Activated CD4-positive, alpha-beta T cell treated with anti-CD3 and anti-CD28 coated beads, Interleukin-2, amount 50 U/mL, for 4 hours (primary cell): ENCODE data around the gene CMIP.
"Not testable (repeated sequence)": the region's sequence is repeated elsewhere in the genome, so short reads cannot be mapped to it uniquely, and the experiment has no call there.

Experiments
- DNase-seq, 2 experiments: peaks; one replicate each; pipeline ENCODE4 v3.0.0-alpha.2; 2020

The CMIP gene

DNA sequence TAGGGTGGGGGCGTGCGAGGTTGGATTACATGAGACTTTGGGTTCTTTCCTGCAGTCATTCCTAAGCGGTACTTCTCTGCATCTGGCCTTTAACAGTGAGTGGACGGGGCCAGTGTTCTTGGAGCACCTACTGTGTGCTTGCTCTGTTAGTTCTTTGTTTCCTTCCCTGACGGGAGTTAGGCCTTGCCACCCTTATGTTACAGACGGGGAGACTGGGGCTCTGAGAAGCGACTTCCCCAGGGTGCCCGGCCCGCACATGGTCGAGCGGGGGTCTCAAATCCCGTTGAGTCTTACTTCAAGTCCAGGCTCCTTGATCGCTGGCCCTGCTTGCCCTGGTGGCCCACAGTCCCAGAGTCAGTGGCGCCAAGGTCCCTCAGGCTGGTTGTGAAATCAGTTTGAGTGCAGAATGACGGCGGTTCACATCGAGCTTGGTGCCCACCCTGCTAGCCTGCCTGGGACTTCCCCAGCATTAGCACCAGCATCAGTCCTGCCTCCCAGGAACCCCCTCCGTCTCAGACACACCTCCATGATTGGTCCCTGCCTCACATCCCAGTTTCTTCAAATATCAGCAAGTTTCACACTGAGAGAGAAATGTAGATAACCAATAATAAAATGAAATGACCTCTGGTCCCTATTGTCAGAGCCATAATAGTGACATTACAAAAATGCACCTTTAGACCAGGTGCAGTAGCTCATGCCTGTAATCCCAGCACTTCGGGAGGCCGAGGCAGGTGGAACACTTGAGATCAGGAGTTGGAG lies 128.0 kb downstream of the CMIP start:
- DNase-seq, result no peak

DNA sequence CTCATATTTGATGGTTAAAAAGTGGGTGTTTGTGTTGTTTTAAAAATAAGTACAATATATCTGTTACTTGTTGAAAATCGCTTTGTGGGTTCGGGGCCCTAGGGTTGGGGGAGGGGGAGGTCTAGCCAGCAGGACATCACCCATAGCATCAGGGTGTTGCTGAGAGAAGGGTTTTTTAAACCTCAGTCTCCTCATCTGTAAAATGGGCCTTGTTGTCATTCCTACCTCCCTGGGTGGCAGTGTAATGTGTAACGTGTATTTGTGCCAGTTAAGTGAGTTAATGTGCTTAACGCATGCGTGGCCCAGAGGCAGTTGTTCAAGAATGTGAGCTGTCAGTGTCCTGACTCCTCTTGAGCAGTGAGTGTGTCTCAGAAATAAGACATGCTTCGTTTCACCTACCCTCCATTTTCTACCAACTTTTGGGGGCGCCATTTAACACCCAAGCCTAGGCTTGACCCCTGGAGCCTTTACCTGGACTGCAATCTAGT lies 129.0 kb downstream of the CMIP start:
- DNase-seq, result no peak

DNA sequence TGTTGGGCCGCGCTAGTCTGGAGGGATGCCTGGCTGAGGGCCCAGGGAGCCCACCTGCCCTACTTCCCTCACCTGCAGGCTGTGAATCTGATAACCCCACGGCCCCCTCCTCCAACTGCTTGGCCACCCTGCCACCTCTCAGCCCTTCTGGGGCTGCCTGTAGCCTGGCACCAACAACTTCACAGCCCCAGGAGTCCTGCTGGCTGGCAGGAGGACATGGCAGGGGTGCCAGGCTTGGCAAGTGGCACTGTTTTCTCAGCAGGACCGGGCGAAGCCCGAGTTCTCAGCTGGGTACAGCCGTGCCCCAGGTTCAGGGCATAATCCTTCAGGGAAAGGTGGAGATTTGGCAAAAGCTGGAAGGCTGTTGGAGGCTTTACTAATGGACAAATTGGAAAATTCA lies 129.6 kb downstream of the CMIP start:
- DNase-seq, result no peak

DNA sequence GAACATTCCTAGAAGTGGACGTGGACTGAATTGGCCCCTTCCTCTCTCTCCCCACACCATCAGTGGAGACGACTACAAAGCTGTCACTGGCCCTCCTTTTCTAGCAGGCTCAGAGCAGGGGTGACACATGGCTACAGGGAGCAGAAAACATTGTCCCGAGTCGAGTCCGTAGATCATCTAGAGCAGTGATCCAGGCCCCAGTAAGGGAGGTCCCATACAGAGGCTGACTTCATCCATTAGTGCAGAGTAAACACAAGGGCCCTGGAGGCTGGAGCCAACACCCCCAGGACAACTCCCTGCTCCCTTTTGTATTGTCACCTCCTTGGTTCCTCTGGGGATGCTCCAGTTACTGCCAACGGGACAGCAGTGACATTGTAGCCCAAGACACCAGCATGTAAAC lies 130.7 kb downstream of the CMIP start:
- no peak for DNase-seq

DNA sequence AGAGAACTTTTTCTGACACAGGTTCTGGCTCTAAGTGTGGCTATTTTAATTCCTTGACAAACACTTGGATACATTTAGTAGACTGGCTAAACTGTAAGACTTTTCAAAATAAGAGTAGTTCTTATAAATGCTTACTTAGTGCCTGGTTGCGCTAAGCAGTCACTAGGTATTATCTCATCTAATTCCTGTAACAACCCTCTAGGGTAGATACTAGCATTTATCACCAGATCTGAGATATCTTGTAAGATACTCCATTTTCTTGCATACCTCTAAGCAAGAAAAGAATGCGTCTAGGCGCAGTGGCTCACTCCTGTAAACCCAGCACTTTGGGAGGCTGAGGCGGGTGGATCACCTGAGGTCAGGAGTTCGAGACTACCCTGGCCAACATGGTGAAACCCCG lies 131.2 kb downstream of the CMIP start:
- DNase-seq, result no peak

DNA sequence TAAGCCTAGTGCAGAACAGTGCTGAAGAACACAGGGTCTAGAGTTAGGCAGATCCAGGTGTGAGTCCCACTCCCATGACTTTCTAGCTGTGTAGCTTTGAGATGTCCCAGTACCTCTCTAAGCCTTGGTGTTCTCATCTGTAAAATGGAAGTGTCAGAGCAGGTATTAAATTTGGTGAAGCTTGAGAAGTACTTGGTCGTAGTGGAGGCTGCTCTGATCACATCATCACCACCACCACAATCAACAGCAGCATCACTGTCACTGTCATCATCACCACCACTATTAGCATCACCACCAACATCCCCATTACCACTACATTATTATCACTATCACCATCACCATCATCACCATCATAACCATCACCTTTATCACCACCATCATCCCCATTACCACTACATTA lies 132.1 kb downstream of the CMIP start:
- no peak for DNase-seq

DNA sequence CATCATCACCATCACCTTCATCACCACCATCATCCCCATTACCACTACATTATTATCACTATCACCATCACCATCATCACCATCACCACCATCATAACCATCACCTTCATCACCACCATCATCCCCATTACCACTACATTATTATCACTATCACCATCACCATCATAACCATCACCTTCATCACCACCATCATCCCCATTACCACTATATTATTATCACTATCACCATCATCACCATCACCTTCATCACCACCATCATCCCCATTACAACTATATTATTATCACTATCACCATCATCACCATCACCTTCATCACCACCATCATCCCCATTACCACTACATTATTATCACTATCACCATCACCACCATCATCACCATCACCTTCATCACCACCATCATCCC lies 132.7 kb downstream of the CMIP start:
- DNase-seq, result not testable (repeated sequence)

DNA sequence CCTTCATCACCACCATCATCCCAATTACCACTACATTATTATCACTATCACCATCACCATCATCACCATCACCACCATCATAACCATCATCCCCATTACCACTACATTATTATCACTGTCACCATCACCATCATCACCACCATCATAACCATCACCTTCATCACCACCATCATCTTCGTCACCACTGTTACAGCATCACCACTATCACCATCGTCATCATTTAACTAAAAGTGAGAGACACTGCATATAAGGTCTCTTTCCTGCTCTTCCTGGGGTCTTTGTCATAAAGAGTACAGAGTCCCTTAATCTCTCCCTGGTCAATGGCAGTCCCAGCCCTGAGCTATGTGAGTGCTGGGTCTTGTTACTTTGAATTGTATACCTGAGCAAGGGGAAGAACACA lies 133.5 kb downstream of the CMIP start:
- no peak for DNase-seq

DNA sequence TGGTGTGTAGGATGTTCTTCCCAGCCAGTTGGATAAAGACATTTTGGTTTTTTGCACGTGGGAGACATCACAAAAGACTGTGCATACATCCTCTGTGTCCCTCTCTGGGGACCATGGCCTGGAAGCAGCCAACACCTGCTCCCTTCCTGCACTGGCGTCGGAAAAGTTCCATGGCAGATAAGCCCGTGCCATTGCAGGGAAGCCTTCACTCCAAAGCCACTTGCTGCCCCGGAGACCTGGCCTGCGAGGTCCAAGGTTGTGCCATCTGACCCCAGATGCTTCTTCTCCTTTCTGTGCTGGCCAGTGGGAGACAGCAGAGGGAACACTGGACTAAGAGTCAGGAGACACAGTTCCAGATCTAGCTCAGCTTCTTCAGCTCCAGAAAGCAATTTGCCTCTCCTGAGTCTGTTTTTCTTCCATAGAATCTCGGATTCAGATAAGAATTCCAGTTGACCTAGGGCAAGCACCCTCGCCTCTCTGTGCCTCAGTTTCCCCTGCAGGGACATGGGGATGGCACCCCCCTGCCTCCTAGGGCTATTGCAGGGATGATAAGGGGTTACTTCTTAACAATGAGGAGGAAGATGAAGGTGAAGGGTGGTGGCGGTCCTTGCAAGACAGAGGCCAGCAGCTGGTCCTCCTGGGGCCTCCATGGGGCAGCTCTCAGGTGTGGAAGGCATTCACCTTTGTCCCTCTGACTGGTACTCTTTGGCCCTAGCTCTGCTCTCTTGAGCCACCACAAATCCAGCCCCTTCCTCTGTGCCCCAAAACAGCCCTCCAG lies 134.2 kb downstream of the CMIP start:
- DNase-seq, result no peak

DNA sequence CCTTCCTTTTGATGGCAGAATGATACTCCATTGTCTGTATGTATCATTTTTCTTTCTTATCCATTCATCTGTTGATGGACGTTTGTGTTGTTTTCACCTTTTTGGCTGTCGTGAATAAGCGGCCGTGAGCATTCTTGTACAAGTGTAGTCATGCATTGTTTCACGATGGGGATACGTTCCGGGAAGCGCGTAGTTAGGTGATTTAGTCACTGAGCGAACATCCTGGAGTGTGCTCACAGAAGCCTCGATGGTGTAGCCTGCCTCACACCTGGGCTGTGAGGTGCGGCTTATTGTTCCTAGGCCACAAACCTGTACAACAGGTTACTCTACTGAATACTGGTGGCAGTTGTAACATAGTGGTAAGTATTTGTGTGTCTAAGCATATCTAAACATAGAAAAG lies 136.5 kb downstream of the CMIP start:
- no peak for DNase-seq

DNA sequence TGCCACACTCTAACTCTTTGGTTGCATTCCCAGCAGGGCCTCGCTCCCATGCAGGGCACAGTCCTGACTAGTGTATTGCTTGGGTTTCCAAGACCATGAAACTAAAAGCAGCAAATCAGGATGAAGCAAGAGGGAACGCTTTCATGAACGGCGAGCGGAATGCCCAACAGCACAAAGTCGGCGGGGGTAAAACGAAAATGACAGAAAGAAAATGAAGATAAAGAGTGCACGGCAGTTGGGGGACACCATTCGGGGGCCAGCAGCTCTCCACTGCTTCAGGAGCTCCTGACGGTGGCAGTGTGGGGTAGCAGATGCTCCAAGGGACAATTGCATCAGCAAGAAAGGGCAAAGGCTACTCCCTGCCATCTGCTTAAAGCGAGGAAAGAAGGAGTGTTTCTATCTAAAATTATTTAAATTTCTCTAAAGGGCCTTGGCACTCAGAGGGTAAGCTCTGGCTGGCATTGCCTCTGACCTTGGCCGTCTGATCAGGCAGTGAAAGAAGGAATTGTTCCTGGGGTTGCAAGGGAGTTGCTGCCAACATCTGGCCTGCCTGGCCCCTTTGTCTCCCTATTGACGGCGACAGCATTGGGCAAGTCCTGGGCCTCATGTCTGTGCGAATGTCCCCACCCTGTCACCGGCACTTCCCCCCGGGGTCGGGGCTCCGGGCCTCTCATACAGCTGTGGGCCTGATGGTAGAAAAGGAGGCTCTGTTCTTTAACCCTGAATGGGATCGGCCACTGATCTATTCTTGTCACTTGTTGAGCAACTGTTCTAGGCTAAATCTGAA lies 138.2 kb downstream of the CMIP start:
- DNase-seq, result no peak

DNA sequence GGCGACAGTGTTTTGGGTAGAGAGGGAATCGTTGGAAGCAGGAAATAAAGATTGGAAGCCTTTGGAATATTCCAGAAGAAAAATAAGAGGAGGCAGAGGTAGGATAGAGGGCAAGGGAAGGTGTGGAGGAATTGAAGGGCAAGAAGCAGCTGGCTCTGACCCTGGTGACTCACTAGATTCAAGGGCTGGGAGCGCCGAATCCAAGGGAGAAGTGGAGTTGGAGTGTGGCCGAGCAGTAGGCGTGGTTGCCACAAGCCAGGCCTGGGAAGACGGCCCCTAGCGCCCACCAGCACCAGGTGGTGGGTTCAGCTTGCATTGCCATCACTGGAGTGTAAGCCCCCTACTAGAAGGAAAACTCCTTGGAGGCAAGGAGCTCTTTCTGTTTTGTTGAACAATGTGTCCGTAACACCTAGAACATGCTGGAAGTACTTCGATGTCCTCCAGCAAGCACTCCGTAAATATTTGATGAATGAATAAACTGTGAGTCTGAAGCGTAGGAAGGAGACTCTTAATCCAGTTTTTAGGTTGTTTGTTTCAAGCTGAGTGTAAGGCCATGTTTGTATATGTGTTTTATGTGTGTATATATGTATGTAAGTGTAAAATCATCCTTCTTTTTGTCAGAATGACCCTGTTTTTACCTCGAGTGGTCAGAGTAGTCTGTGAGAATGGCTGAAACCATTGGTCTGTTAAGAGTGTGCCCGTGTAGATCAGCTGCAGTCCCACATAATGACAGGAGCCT lies 139.5 kb downstream of the CMIP start:
- DNase-seq, result no peak

DNA sequence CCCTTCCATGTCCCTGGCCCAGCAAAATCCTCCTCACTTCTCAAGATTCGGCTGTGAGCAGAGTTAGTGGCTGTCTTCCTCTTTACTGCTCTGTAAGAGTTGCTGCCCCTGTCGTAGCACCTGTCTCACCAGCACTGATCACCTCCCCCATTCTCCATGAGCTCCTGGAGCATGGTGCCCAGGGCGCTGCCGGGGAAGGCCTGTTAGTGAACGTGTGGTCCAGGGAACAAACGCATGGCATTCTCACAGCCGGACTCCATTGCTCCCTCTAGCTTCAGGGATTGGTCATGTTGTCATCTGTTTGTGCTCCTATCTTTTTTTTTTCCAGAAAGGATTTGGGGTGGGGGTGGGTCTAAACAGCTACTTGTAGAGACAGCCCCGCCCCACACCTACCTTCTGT lies 141.2 kb downstream of the CMIP start:
- no peak for DNase-seq

DNA sequence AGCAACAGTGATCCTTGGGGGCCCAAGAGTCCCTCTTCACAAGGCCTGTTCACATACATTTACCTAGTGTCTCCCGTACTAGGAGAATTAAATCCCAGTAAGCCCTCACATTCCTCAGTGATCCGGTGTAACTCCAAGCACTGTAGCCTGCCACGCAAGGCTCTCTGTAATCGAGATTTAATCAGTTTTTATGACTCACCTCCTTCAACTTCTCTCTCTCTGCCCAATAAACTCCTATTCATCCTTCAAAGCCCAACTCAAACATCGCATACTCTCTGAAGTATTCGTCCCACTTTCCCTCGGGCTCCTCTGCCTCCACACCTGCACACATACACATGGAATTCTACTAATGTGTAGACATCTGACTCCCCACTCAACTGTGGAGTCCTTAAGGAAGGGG lies 141.8 kb downstream of the CMIP start:
- DNase-seq, result no peak

DNA sequence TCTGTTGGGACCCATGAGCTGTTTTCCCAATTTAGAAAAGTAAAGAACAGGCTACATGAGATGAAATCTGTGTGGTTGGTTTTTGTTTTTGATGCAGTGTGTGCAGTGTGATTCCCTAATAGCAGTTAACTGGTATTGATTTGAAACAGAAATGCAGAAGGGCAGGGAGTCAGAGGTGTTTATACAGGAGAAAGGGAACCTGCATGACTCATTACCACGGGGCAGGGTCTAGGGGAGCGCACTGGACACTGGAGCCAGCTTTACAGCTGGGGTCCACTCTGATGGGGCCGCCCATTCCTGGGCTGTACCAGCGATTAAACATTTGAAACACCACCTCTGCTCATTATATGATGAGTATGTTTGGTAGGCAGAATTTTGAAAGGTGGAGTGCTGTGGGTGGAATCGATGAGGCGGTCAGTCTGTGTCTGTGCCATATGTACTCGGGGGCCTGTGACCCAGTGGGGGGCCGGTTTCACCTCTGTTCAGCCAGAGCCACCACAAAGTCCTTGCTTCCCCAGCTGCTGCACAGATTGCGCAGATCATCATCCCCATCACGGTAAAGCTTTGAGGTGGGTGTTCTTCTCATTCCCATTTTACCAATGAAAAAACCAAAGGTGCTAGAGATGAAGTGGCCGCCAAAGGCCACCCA lies 142.5 kb downstream of the CMIP start:
- no peak for DNase-seq

DNA sequence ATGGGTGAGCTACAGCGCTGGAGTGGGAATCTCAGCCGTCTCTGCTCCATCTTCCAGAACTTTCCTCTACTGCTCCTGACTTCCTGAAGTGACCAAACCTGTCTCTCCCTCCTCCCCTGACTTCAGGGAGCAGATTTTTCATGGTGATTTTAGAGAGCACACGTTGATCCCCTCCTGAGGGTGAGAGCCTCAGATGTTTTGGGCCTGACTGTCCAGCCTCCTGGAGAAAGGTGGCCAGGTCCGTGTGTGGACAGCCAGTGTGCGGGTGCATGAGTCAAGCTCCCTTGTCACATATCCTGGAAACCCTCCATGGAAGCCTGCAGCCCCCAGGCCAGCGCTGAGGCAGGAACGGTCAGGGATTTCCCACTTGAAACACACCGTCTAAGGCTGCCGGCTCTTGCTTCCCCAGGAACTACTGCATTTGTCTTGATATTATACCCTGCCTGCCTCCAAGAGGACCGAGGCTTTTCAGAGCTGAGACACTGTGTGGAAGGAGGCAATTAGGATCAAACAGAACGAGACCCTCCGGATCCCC lies 143.1 kb downstream of the CMIP start:
- no peak for DNase-seq

DNA sequence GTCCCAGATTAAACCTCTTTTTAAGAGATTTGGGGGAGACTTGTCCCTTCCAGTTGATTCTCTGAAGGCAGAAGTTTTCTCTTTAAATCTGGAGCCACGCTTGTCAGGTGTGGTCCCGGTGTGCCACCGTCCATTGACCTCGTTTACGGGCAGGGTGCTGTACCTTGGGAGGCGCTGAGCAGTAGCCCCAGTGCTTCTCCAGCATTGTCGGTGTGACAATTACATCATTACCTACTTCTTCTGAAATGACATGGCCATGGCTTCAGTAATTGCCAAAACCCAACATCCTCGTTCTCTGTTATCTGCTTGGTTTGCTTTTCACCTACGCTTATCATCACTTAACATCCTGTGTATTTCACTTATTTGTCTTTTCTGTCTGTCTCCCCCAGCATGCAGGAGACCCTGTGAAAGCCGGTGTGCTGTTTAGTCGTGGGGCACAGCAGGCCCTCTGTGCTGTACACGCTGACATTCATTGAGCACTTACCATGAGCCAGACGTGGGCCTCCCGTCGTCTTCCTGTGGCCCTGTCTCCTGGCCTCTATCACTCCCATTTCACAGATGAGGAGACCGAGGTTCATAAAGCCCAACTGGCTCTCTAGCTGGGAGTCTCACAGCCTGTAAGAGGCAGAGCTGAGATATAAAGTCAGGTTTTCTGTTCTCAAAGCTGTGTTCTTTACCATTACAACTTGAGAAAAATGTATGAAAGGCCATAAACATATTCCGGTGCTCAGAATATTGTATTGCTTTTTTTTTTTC lies 143.9 kb downstream of the CMIP start:
- no peak for DNase-seq

DNA sequence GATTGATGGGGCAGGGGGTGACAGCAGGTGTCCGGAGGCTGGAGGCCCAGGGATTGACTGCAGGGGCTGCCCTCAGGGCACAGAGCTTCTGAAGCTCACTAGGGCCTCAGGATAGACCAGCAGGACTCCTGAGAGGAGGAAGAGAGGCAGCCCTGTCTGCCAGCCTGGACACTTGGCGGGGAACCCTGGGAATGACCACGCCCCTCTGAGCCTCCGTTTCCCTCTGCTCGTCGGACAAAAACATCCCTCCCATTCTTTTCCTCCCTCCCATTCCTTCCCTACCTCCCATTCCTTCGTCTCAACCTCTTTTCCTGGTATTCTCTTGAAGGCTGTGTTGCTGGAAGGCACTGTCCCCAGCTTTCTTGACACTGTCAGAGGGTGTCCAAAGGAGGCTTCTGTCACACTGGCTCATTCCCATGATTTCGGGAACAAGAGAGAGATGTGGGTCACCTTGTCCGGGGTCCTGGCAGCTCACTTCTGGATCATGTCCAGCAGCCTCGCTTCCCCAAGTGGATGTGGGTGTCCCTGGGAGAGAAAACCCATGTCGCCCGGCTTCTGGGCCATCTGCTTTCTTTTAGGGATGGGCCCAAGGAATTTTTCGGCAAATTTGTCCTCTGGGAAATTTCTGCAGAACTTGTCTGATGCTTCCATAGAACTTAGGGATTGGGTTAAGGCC lies 145.5 kb downstream of the CMIP start:
- no peak for DNase-seq

DNA sequence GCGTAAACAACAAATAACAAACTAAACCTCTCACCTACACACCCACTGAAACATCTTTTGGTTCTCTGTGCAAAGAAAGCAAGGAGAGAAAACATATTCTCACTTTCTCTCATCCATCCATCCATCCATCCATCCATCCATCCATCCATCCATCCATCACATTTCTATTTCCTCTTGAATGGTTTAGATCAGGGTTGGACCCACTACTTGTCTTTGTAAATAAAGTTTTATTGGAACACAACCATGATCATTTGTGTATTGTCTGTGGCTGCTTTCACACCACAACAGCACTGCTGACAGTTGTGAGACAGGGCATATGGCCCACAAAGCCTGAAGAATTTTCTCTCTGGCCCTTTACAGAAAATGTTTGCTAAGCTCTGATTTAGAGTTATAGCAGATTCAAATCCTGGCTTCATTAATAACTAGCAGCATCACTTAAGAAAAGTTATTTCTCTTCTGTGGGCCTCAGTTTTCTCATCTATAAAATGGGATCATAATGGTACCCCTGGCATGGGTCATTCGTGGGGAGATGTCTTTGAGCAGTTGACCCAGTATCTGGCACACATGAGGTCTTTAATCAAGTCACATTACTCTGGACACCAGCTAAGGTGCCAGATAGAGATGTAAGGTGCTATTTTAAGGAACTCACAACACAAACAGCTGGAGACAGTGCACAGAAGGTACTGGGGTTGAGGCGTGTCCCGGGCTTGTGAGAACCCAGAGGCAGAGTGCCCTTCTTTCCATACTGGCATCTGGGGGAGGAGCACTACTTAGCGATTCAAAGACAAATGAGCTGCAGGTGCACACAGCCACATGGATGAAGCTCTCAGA lies 146.3 kb downstream of the CMIP start:
- DNase-seq, result no peak

DNA sequence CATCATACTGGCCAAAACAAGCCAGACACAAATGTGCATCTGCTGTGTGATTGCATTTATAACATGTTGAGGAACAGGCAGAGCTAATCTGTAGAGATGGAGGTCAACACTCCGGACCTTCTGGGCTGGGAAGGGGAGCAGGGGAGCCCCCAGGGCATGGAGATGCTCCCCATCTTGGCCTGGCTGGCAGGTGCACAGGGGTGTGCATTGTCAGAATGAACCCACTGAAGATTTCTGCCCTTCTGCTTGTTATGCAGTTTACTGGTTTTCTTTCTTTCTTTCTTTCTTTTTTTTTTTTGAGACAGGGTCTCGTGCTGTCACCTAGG lies 146.9 kb downstream of the CMIP start:
- no peak for DNase-seq
